Sigmoid colon (tissue), 4 donors: ENCODE measurements around the gene RAD21L1.

ENCODE experiments used
- EP300 ChIP-seq, 4 donors: sonication (generic); formaldehyde crosslinking; IDR thresholded peaks; one replicate each; pipeline ENCODE4 v1.6.1; 2017; ENCODE audit warnings: antibody characterized with exemption in 4 of 4
- POLR2A ChIP-seq, 2 donors: fragments of 450-650 bp; IDR thresholded peaks; one replicate each; pipeline ENCODE4 v1.6.1; 2016; ENCODE audit warnings: antibody characterized with exemption in 2 of 2, mild to moderate bottlenecking in 2 of 2, moderate library complexity in 2 of 2

GRCh38 chr20:1298888-1299511 lies 73.2 kb downstream of the RAD21L1 start:
- no peak for TF ChIP-seq EP300 (IDR thresholded peaks at IDR 0.05)
- TF ChIP-seq POLR2A (IDR thresholded peaks at IDR 0.05), result no peak
